Measurements from ENCODE around the gene FRAS1. TPM values are rescaled to one million over a fixed set of nuclear protein-coding genes. Genes with fewer than 3 reads are reported as not detected.

Gene FRAS1
- total RNA-seq, 4 donors from 2014 or later = 3.2 to 4.1 (median 3.4) TPM

- no peak for DNase-seq
- H3K9me3 ChIP-seq = no peaks in the 10 kb centered on the region
- no peaks in the 10 kb centered on the region for H3K27me3 ChIP-seq
- H3K36me3 ChIP-seq = no peaks in the 10 kb centered on the region
- H3K4me1 ChIP-seq = no peaks in the 10 kb centered on the region
- TF ChIP-seq POLR2A (IDR thresholded peaks at IDR 0.05) = no peak
- no peak for TF ChIP-seq CTCF (IDR thresholded peaks at IDR 0.05)
- H3K4me3 ChIP-seq = no peak overlapping the region
- no peak overlapping the region for H3K27ac ChIP-seq
Observed at GRCh38 chr4:78184584-78184983, 127.5 kb downstream of the FRAS1 start.

- no peaks in the 10 kb centered on the region for H3K4me1 ChIP-seq
- no peaks in the 10 kb centered on the region for H3K9me3 ChIP-seq
- no peaks in the 10 kb centered on the region for H3K27me3 ChIP-seq
- DNase-seq = no peak
- no peak overlapping the region for H3K4me3 ChIP-seq
- H3K36me3 ChIP-seq = no peaks in the 10 kb centered on the region
- TF ChIP-seq POLR2A (IDR thresholded peaks at IDR 0.05) (no peak), CTCF (IDR thresholded peaks at IDR 0.05) (no peak)
- no peak overlapping the region for H3K27ac ChIP-seq
Observed at GRCh38 chr4:78185117-78185516, 128.0 kb downstream of the FRAS1 start.

- Histone ChIP-seq H3K27ac (no peak overlapping the region), H3K4me1 (no peaks in the 10 kb centered on the region), H3K4me3 (no peak overlapping the region), H3K9me3 (no peaks in the 10 kb centered on the region), H3K36me3 (no peaks in the 10 kb centered on the region), H3K27me3 (no peaks in the 10 kb centered on the region)
- no peak for DNase-seq
- TF ChIP-seq CTCF (IDR thresholded peaks at IDR 0.05) (no peak), POLR2A (IDR thresholded peaks at IDR 0.05) (no peak)
Observed at GRCh38 chr4:78186597-78187543, 129.7 kb downstream of the FRAS1 start.

- no peak overlapping the region for H3K27ac ChIP-seq
- no peaks in the 10 kb centered on the region for H3K9me3 ChIP-seq
- H3K27me3 ChIP-seq = no peaks in the 10 kb centered on the region
- no peak overlapping the region for H3K4me3 ChIP-seq
- H3K4me1 ChIP-seq = no peaks in the 10 kb centered on the region
- no peaks in the 10 kb centered on the region for H3K36me3 ChIP-seq
- no peak for DNase-seq
- TF ChIP-seq POLR2A (IDR thresholded peaks at IDR 0.05) (no peak), CTCF (IDR thresholded peaks at IDR 0.05) (no peak)
Observed at GRCh38 chr4:78190068-78190467, 132.9 kb downstream of the FRAS1 start.

- H3K36me3 ChIP-seq = no peaks in the 10 kb centered on the region
- no peak overlapping the region for H3K4me3 ChIP-seq
- H3K4me1 ChIP-seq = no peaks in the 10 kb centered on the region
- H3K27me3 ChIP-seq = no peaks in the 10 kb centered on the region
- H3K9me3 ChIP-seq = no peaks in the 10 kb centered on the region
- TF ChIP-seq CTCF (IDR thresholded peaks at IDR 0.05) (no peak), POLR2A (IDR thresholded peaks at IDR 0.05) (no peak)
- no peak overlapping the region for H3K27ac ChIP-seq
- DNase-seq = no peak
Observed at GRCh38 chr4:78190595-78190994, 133.5 kb downstream of the FRAS1 start.

All from Peyer's patch (tissue), 4 donors.